COR-L47 (cell line): ENCODE measurements around the gene CDC14A.
A peak's percentile ranks its signal among the peaks of the same experiment; 100 is the strongest.

Experiments
- DNase-seq: peaks from one replicate; lab custom pipeline; 2025; lab: John Stamatoyannopoulos, UW

The CDC14A gene

DNA sequence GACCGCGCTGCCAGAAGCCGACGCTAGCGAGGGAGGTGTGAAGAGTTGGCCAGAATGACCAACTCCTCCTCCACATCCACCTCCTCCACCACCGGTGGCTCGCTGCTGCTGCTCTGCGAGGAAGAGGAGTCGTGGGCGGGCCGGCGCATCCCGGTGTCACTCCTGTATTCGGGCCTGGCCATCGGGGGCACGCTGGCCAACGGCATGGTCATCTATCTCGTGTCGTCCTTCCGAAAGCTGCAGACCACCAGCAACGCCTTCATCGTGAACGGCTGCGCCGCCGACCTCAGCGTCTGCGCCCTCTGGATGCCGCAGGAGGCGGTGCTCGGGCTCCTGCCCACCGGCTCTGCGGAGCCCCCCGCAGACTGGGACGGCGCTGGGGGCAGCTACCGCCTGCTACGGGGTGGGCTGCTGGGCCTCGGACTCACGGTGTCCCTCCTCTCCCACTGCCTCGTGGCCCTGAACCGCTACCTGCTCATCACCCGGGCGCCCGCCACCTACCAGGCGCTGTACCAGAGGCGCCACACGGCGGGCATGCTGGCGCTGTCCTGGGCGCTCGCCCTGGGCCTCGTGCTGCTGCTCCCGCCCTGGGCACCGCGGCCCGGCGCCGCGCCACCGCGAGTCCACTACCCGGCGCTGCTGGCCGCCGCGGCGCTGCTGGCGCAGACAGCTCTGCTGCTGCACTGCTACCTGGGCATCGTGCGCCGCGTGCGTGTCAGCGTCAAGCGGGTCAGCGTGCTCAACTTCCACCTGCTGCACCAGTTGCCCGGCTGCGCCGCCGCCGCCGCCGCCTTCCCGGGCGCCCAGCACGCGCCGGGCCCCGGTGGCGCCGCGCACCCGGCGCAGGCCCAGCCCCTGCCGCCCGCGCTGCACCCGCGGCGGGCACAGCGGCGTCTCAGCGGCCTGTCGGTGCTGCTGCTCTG, 186.9 kb downstream of the CDC14A start:
- DNase-seq, result peak; percentile 60

DNA sequence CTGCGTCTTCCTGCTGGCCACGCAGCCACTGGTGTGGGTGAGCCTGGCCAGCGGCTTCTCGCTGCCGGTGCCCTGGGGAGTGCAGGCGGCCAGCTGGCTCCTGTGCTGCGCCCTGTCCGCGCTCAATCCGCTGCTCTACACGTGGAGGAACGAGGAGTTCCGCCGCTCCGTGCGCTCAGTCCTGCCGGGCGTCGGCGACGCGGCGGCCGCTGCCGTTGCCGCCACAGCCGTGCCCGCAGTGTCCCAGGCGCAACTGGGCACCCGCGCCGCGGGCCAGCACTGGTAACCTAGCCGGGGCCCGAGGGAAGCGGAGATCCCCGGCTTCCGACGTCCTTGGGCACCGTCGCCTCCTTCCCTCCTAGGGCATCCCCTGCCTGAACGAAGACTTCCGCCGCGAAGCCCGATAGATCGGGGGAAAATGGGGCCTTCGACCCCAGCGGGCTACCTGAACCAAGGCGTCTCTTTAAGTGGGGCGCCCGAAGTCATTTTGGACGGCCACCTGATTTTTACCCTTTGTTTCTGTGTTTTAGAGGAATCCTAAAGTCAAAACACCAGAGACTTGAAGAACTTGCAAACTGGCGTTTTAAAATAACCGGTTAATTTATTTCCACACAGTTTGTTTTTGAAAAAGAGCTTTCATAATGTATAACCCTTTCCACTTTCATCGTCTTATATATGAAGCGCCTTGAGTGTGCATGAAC, 187.7 kb downstream of the CDC14A start:
- no peak for DNase-seq

DNA sequence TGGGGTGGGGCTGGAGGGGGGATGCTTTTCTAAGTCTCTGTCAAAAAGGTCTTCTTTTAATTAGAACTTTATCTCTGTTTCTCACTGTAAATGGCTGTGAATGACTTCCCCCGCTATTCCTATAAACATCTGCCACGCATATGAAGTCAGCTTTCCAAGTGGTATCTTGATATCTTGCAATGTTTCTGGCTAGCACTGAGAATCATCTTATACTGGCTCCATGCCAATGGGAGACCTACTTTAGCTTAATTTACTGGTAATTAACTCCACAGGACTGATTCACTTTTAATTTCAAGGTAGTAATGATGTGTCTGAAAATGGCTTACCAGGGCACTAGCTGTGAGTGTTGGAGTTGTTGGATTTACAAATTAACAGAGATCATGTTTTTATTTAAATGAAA, 190.0 kb downstream of the CDC14A start:
- peak; percentile 83 for DNase-seq

DNA sequence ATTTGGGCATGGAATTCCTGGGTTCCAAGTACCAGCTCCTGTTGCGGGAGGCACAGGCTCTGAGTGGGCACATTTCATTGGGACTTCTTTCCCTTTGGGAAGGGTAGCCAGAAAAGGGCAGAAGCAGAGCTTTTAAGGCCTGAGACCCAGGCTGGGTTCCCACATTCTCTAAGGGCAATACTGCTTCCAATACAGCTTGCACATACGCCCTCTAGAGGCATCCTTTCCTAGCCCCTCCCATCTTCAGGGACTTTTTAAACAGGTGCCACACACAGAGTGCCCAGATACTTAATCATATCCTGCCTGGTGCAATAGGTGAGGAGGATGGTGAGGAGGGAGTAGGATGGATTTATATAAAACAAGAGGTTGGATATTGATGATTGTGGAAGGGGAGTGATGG, 191.3 kb downstream of the CDC14A start:
- peak; percentile 2 for DNase-seq

DNA sequence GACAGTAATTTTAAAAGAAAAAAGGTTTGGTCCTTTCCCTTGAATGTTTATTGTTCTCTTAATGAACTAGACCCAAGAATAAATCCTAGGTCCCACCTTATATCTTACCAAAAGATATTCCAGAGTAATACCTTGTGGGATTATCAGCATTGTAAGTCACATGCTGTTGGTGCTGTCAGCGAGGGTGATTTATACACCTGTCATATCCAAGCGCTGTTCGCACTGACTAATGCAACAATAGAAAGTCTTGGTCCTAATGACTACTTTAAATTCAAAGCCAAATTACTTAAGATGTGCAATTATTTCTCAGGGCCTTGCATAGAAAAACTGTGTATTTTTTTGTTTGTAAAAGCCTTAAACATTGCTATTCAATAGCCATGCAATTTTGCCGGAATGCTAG, 192.5 kb downstream of the CDC14A start:
- no peak for DNase-seq

DNA sequence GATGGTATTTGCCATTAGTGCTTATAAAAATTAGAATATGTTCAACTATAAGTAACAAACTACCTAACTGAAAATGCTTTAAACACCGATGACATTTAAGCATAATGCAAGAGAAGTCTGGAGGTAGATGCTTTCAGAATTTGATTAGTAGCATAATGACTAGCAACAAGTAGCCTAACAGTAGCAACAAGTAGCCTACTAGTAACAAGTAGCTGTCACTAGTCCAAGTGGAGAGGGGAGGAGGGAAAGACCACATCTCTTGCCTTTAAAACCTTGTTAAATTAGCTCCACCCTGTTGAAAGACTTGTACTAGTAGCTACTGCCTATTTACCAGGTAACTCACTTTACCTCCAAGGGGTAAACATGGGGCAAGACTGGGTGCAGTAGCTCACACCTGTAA, 193.5 kb downstream of the CDC14A start:
- DNase-seq, result no peak

DNA sequence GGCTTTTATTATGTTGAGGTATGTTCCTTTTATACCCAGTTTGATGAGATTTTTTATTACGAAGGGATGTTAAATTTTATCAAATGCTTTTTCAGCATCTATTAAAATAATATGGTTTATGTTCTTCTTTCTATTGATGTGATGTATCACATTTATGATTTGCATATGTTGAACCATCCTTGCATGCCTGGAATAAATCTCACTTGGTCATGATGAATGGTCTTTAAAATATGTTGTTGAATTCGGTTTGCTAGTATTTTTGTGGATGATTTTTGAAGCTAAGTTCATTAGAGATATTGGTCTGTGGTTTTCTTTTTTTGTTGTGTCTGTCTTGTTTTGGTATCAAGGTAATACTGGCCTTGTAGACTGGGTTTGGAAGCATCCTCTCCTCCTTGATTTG, 199.7 kb downstream of the CDC14A start:
- DNase-seq, result no peak

DNA sequence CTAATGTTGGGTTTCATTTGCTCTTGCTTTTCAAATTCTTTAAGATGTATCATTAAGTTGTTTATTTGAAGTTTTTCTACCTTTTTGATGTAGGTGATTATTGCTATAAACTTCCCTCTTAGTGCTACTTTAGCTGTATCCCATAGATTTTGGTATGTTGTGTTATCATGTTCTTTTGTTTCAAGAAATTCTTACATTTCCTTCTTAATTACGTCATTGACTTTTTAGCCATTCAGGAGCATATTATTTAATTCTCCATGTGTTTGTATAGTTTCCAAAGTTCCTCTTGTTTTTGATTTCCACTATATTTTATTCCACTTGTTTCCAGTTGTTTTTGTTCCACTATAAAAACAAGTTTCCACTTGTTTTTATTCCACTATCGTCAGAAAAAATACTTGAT, 200.6 kb downstream of the CDC14A start:
- DNase-seq, result no peak

DNA sequence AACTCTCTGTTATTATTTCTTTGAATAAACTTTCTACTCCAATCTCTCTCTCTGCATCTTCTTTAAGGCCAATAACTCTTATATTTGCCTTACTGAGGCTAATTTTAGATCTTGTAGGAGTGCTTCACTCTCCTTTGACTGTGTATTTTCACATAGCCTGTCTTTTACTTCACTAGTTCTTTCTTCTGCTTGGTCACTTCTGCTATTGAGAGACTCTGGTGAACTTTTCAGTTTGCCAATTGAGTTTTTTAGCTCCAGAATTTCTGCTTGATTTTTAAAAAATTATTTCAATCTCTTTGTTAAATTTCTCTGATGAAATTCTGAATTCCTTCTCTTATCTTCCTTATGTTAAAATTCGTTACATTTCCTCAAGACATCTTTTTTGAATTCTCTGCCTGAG, 203.9 kb downstream of the CDC14A start:
- no peak for DNase-seq

DNA sequence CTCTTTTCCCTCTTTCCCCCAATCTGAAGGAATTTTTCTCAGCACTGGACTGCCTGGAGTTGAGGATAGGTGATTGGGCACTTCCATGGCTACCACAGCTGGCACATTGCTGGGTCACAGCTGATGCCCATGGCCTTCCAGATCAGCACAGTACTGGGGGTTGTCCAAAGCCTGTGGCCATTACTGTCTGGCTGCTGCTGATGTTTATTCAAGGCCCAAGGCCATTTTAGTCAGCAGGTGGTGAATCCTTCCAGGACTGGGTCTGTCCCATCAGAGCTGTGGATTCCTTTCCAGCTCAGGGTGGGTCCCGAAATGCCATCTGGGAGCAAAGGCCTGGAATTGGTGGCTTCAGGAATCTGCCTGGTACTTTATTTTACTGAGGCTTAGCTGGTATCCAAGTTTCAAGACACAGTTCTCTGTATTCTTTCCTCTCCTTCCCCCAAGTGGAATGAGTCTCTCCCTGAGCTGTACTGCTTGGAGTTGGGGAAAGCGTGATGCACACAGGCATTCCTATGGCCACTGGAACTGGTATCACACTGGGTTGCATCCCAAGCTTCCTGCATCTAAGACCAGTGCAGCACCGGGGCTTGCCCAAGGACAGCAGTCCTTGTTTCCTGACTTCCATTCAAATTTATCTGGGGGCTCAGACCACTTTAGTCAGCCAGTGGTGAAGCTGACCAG, 204.8 kb downstream of the CDC14A start:
- DNase-seq, result no peak

DNA sequence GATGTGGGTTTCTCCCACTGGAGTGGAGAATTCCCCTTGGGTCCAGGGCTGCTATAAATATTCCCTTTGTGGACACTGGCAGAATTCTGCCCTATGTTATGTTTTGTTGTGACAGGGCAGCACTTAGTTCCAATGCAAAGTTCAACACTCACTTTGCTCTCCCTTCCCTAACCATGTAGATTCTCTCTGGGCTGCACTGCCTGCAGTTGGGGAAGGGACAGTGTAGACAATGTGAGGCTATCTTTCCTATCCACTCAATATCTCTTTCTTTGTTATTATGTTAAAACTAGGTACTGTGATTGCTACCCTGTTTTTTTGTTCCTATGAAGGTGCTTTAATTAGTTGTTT, 205.3 kb downstream of the CDC14A start:
- no peak for DNase-seq

DNA sequence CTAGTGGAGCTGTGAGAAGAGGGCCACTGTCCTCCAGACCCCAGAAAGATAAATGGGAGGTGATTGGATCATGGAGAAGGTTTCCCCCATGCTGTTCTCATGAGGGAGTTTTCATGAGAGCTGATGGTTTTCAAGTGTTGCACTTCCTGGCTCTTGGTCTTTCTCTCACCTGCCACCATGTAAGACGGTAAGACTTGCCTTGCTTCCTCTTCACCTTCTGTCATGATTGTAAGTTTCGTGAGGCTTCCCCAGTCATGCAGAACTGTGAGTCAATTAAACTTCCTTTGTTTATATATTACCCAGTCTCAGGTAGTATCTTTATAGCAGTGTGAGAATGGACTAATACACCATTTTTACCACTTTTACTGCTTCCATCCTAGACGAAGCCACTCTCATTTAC, 213.2 kb downstream of the CDC14A start:
- no peak for DNase-seq

DNA sequence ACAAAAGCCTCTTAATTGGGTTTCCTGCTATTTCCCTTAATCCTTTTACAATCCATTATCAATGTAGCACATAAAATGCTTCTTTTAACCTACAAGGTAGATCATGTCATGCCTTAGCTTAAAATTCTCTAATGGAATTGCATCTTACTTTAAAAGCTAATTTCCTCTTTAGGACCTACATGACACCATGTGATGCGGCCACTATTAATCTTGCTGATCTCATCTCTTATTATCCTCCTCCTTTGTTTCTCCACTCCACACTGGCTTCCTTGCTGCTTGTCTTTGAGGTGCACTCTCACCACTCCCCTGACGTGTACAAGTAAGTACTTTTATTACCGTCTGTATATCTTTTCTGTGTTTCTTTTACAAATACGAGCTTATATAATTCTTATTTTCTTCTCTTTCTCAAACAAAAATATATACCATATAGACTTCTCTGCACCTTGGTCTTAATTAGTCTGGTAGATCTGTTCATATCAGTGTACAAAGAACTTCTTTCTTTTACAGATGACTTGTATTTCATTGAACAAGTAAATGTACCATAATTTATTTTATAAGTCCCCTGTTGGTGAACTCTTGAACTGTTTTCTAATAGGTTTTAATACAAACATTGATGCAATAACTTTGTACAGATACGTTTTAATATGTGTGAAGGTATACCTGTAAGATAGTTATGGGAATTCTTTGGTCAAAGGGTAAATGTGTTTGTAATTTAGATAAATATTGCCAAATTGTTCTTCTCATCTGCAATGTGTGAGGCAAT, 213.8 kb downstream of the CDC14A start:
- no peak for DNase-seq

DNA sequence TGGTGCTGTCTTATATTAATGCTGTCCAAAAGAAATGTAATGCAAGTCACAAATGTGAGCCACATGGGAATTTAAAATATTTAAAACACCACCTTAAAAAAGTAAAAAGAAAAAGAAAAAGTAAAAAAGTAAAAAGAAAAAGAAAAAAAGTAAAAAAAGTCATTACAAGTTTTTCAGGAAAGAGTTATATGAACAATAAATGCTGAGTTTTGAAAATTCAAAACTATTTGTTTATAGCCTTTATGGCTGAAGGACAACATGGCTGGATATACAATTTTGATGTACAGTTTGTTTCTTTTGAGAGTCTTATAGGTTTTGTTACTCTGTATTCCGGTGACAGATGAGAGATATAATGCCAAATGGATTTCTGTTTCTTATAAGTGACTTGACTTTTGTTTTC, 214.8 kb downstream of the CDC14A start:
- DNase-seq, result no peak
